Measurements from ENCODE around the gene UBTF.
"Not testable (repeated sequence)": the region's sequence is repeated elsewhere in the genome, so short reads cannot be mapped to it uniquely, and the experiment has no call there.

Gene UBTF

GRCh38 chr17:44241106-44241624, 21.7 kb upstream of the UBTF start:
- no peaks in the 10 kb centered on the region for H3K4me1 ChIP-seq (ENCODE audit: low read length)
- no peak overlapping the region for H3K4me3 ChIP-seq (ENCODE audit: low read length)
- DNase-seq = no peak
- no peaks in the 10 kb centered on the region for H3F3A ChIP-seq (ENCODE audit: insufficient read depth, low read length)
- H3K9ac ChIP-seq (ENCODE audit: low read length) = no peak overlapping the region
- H3K27ac ChIP-seq (ENCODE audit: low read length) = no peak overlapping the region
- no peak overlapping the region for H2AFZ ChIP-seq (ENCODE audit: low read length)
- 0 out of 2 replicates have a peak, but pooled peaks cover 7% of the 10 kb centered on the region for H3K27me3 ChIP-seq (replicated peaks; ENCODE audit: insufficient read depth, low read length)
- no peaks in the 10 kb centered on the region for H3K9me2 ChIP-seq (replicated peaks; ENCODE audit: insufficient read depth, low read length)
- no peak overlapping the region for H3K4me2 ChIP-seq (ENCODE audit: low read depth, low read length)
- H3K36me3 ChIP-seq (replicated peaks; ENCODE audit: insufficient read depth, low read length) = no peaks in the 10 kb centered on the region
- no peaks in the 10 kb centered on the region for H3K9me3 ChIP-seq (replicated peaks; ENCODE audit: insufficient read depth, low read length)
- H4K20me1 ChIP-seq (ENCODE audit: insufficient read depth, low read length) = no peaks in the 10 kb centered on the region
- TF ChIP-seq CTCF (IDR thresholded peaks at IDR 0.05; ENCODE audit: low read length) = no peak
- no peak for TF ChIP-seq EZH2phosphoT487 (IDR thresholded peaks at IDR 0.05; ENCODE audit: low read length)
- no peak for TF ChIP-seq EZH2 (optimal IDR thresholded peaks at IDR 0.05; ENCODE audit: low read depth, low read length)
- no peaks in the 10 kb centered on the region for H3K79me2 ChIP-seq (ENCODE audit: low read length)

- H3K36me3 ChIP-seq (replicated peaks; ENCODE audit: insufficient read depth, low read length); H3K4me2 ChIP-seq (ENCODE audit: low read depth, low read length); H3K4me3 ChIP-seq (ENCODE audit: low read length); H3K27ac ChIP-seq (ENCODE audit: low read length); H4K20me1 ChIP-seq (ENCODE audit: insufficient read depth, low read length); H3K9me2 ChIP-seq (replicated peaks; ENCODE audit: insufficient read depth, low read length); H3F3A ChIP-seq (ENCODE audit: insufficient read depth, low read length); H3K4me1 ChIP-seq (ENCODE audit: low read length); H3K27me3 ChIP-seq (replicated peaks; ENCODE audit: insufficient read depth, low read length); H3K9ac ChIP-seq (ENCODE audit: low read length); H2AFZ ChIP-seq (ENCODE audit: low read length); H3K9me3 ChIP-seq (replicated peaks; ENCODE audit: insufficient read depth, low read length); H3K79me2 ChIP-seq (ENCODE audit: low read length); DNase-seq: not testable (repeated sequence)
Measured at GRCh38 chr17:44237886-44238285, 18.4 kb upstream of the UBTF start.

- Histone ChIP-seq H3K27me3 (replicated peaks; ENCODE audit: insufficient read depth, low read length) (0 out of 2 replicates have a peak, but pooled peaks cover 7% of the 10 kb centered on the region), H3K4me3 (ENCODE audit: low read length) (no peak overlapping the region), H3F3A (ENCODE audit: insufficient read depth, low read length) (no peaks in the 10 kb centered on the region), H4K20me1 (ENCODE audit: insufficient read depth, low read length) (no peaks in the 10 kb centered on the region), H3K79me2 (ENCODE audit: low read length) (no peaks in the 10 kb centered on the region), H3K36me3 (replicated peaks; ENCODE audit: insufficient read depth, low read length) (no peaks in the 10 kb centered on the region), H3K9ac (ENCODE audit: low read length) (no peak overlapping the region), H3K4me2 (ENCODE audit: low read depth, low read length) (no peak overlapping the region), H3K9me3 (replicated peaks; ENCODE audit: insufficient read depth, low read length) (no peaks in the 10 kb centered on the region), H3K4me1 (ENCODE audit: low read length) (no peaks in the 10 kb centered on the region), H3K9me2 (replicated peaks; ENCODE audit: insufficient read depth, low read length) (no peaks in the 10 kb centered on the region), H3K27ac (ENCODE audit: low read length) (no peak overlapping the region), H2AFZ (ENCODE audit: low read length) (no peak overlapping the region)
- no peak for DNase-seq
- TF ChIP-seq CTCF (IDR thresholded peaks at IDR 0.05; ENCODE audit: low read length) (no peak), EZH2phosphoT487 (IDR thresholded peaks at IDR 0.05; ENCODE audit: low read length) (no peak), EZH2 (optimal IDR thresholded peaks at IDR 0.05; ENCODE audit: low read depth, low read length) (no peak)
Measured at GRCh38 chr17:44236444-44236991, 17.0 kb upstream of the UBTF start.

GRCh38 chr17:44235583-44235936, 16.1 kb upstream of the UBTF start:
- Histone ChIP-seq H3K9me2 (replicated peaks; ENCODE audit: insufficient read depth, low read length) (no peaks in the 10 kb centered on the region), H3K4me1 (ENCODE audit: low read length) (no peaks in the 10 kb centered on the region), H3K4me2 (ENCODE audit: low read depth, low read length) (no peak overlapping the region), H3F3A (ENCODE audit: insufficient read depth, low read length) (no peaks in the 10 kb centered on the region), H3K4me3 (ENCODE audit: low read length) (no peak overlapping the region), H3K79me2 (ENCODE audit: low read length) (no peaks in the 10 kb centered on the region), H3K9me3 (replicated peaks; ENCODE audit: insufficient read depth, low read length) (no peaks in the 10 kb centered on the region), H3K27ac (ENCODE audit: low read length) (no peak overlapping the region), H4K20me1 (ENCODE audit: insufficient read depth, low read length) (no peaks in the 10 kb centered on the region), H2AFZ (ENCODE audit: low read length) (no peak overlapping the region), H3K9ac (ENCODE audit: low read length) (no peak overlapping the region), H3K27me3 (replicated peaks; ENCODE audit: insufficient read depth, low read length) (0 out of 2 replicates have a peak, but pooled peaks cover 7% of the 10 kb centered on the region), H3K36me3 (replicated peaks; ENCODE audit: insufficient read depth, low read length) (no peaks in the 10 kb centered on the region)
- no peak for TF ChIP-seq EZH2 (optimal IDR thresholded peaks at IDR 0.05; ENCODE audit: low read depth, low read length)
- no peak for TF ChIP-seq EZH2phosphoT487 (IDR thresholded peaks at IDR 0.05; ENCODE audit: low read length)
- TF ChIP-seq CTCF (IDR thresholded peaks at IDR 0.05; ENCODE audit: low read length) = no peak
- no peak for DNase-seq

Measured in MM.1S (cell line).